Measurements from ENCODE around the gene ENGASE. TPM values are rescaled to one million over a fixed set of nuclear protein-coding genes. Genes with fewer than 3 reads are reported as not detected.

ENGASE gene
- total RNA-seq, 2 experiments from 2014 or later, result 38.2 to 41.1 TPM

GRCh38 chr17:79075861-79076406, 1.3 kb downstream of the ENGASE start:
- H3K36me3 Mint-ChIP-seq (ENCODE audit: low read depth), result peaks cover 18% of the 10 kb centered on the region
- H3K4me1 Mint-ChIP-seq (ENCODE audit: low read depth), result peaks cover 18% of the 10 kb centered on the region
- DNase-seq, result no peak
- peak overlapping the region; percentile 79 for H3K4me3 Mint-ChIP-seq
- H3K9me3 Mint-ChIP-seq (ENCODE audit: insufficient read depth), result no peaks in the 10 kb centered on the region
- ChIA-PET CTCF (interaction anchor here (0.9 to 2.8 kb wide), 4 partner anchors 11 to 318 kb away, joined by 3 to 23 read pairs (median 8); no protein-coding TSS in a partner anchor), POLR2A (interaction anchor here (0.6 kb wide), 1 partner anchor 9 kb away, joined by 3 read pairs; no protein-coding TSS in a partner anchor)
- no peak for ATAC-seq
- H3K27ac Mint-ChIP-seq, result peak overlapping the region; percentile 62
- no peaks in the 10 kb centered on the region for H3K27me3 Mint-ChIP-seq (ENCODE audit: low read depth)

- CTCF ChIA-PET, result interaction anchor here (2.6 kb wide), 1 partner anchor 10 kb away, joined by 9 read pairs; no protein-coding TSS in a partner anchor
These were observed 3.0 kb downstream of the ENGASE start for GRCh38 chr17:79077587-79077986.

GRCh38 chr17:79078476-79079190, 4.0 kb downstream of the ENGASE start:
- no peaks in the 10 kb centered on the region for H3K27me3 Mint-ChIP-seq (ENCODE audit: low read depth)
- H3K9me3 Mint-ChIP-seq (ENCODE audit: insufficient read depth), result no peaks in the 10 kb centered on the region
- CTCF ChIA-PET, result interaction anchor here (2.6 kb wide), 1 partner anchor 9 kb away, joined by 9 read pairs; no protein-coding TSS in a partner anchor
- peaks cover 18% of the 10 kb centered on the region for H3K4me1 Mint-ChIP-seq (ENCODE audit: low read depth)
- DNase-seq, result no peak
- POLR2A ChIA-PET, result no interaction called here
- no peak for ATAC-seq
- no peak overlapping the region for H3K27ac Mint-ChIP-seq
- H3K4me3 Mint-ChIP-seq, result no peak overlapping the region
- H3K36me3 Mint-ChIP-seq (ENCODE audit: low read depth), result peaks cover 18% of the 10 kb centered on the region

More at GRCh38 chr17:79077587-79077986, 3.0 kb downstream of the ENGASE start:
- ATAC-seq (no peak), DNase-seq (no peak)
- Mint-ChIP-seq H3K4me3 (no peak overlapping the region), H3K9me3 (ENCODE audit: insufficient read depth) (no peaks in the 10 kb centered on the region), H3K27me3 (ENCODE audit: low read depth) (no peaks in the 10 kb centered on the region), H3K36me3 (ENCODE audit: low read depth) (peaks cover 18% of the 10 kb centered on the region), H3K27ac (no peak overlapping the region), H3K4me1 (ENCODE audit: low read depth) (peaks cover 18% of the 10 kb centered on the region)
- POLR2A ChIA-PET, result no interaction called here

- no peak overlapping the region for H3K4me3 Mint-ChIP-seq
- POLR2A ChIA-PET, result no interaction called here
- H3K27me3 Mint-ChIP-seq (ENCODE audit: low read depth), result no peaks in the 10 kb centered on the region
- peaks cover 14% of the 10 kb centered on the region for H3K4me1 Mint-ChIP-seq (ENCODE audit: low read depth)
- ATAC-seq, result no peak
- CTCF ChIA-PET, result interaction anchor here (2.6 kb wide), 1 partner anchor 8 kb away, joined by 9 read pairs; no protein-coding TSS in a partner anchor
- no peaks in the 10 kb centered on the region for H3K9me3 Mint-ChIP-seq (ENCODE audit: insufficient read depth)
- DNase-seq, result no peak
- no peak overlapping the region for H3K27ac Mint-ChIP-seq
- peaks cover 18% of the 10 kb centered on the region for H3K36me3 Mint-ChIP-seq (ENCODE audit: low read depth)
These were observed 5.0 kb downstream of the ENGASE start for GRCh38 chr17:79079421-79080200.

GRCh38 chr17:79080349-79080748, 5.7 kb downstream of the ENGASE start:
- Mint-ChIP-seq H3K27me3 (ENCODE audit: low read depth) (no peaks in the 10 kb centered on the region), H3K36me3 (ENCODE audit: low read depth) (peaks cover 18% of the 10 kb centered on the region), H3K4me1 (ENCODE audit: low read depth) (peaks cover 13% of the 10 kb centered on the region), H3K9me3 (ENCODE audit: insufficient read depth) (no peaks in the 10 kb centered on the region), H3K27ac (no peak overlapping the region), H3K4me3 (no peak overlapping the region)
- ATAC-seq (no peak), DNase-seq (no peak)
- ChIA-PET CTCF (no interaction called here), POLR2A (no interaction called here)

GRCh38 chr17:79080761-79081290, 6.2 kb downstream of the ENGASE start:
- ChIA-PET POLR2A (no interaction called here), CTCF (interaction anchor here (1.4 kb wide), 1 partner anchor 311 kb away, joined by 5 read pairs; no protein-coding TSS in a partner anchor)
- no peak for DNase-seq
- Mint-ChIP-seq H3K36me3 (ENCODE audit: low read depth) (peaks cover 18% of the 10 kb centered on the region), H3K4me3 (no peak overlapping the region), H3K9me3 (ENCODE audit: insufficient read depth) (no peaks in the 10 kb centered on the region), H3K27ac (no peak overlapping the region), H3K4me1 (ENCODE audit: low read depth) (peaks cover 8% of the 10 kb centered on the region), H3K27me3 (ENCODE audit: low read depth) (no peaks in the 10 kb centered on the region)
- ATAC-seq, result no peak

GRCh38 chr17:79081571-79082276, 7.1 kb downstream of the ENGASE start:
- Mint-ChIP-seq H3K36me3 (ENCODE audit: low read depth) (peaks cover 18% of the 10 kb centered on the region), H3K4me3 (no peak overlapping the region), H3K27me3 (ENCODE audit: low read depth) (no peaks in the 10 kb centered on the region), H3K4me1 (ENCODE audit: low read depth) (no peaks in the 10 kb centered on the region), H3K27ac (peak overlapping the region; percentile 34), H3K9me3 (ENCODE audit: insufficient read depth) (no peaks in the 10 kb centered on the region)
- ATAC-seq, result no peak
- no peak for DNase-seq
- CTCF ChIA-PET, result interaction anchor here (1.2 to 2.3 kb wide), 10 partner anchors 8 to 319 kb away, joined by 3 to 11 read pairs (median 6); no protein-coding TSS in a partner anchor
- POLR2A ChIA-PET, result no interaction called here

GRCh38 chr17:79082311-79083190, 7.9 kb downstream of the ENGASE start:
- Mint-ChIP-seq H3K4me3 (no peak overlapping the region), H3K4me1 (ENCODE audit: low read depth) (no peaks in the 10 kb centered on the region), H3K9me3 (ENCODE audit: insufficient read depth) (no peaks in the 10 kb centered on the region), H3K27me3 (ENCODE audit: low read depth) (no peaks in the 10 kb centered on the region), H3K36me3 (ENCODE audit: low read depth) (peaks cover 16% of the 10 kb centered on the region), H3K27ac (no peak overlapping the region)
- ChIA-PET CTCF (interaction anchor here (0.7 to 2.3 kb wide), 12 partner anchors 9 to 318 kb away, joined by 3 to 11 read pairs (median 5); no protein-coding TSS in a partner anchor), POLR2A (no interaction called here)
- DNase-seq (peak; percentile 61), ATAC-seq (peak; percentile 40)

GRCh38 chr17:79083191-79083971, 8.8 kb downstream of the ENGASE start:
- H3K36me3 Mint-ChIP-seq (ENCODE audit: low read depth), result peaks cover 16% of the 10 kb centered on the region
- POLR2A ChIA-PET, result no interaction called here
- no peaks in the 10 kb centered on the region for H3K27me3 Mint-ChIP-seq (ENCODE audit: low read depth)
- no peaks in the 10 kb centered on the region for H3K4me1 Mint-ChIP-seq (ENCODE audit: low read depth)
- no peak for ATAC-seq
- DNase-seq, result no peak
- H3K4me3 Mint-ChIP-seq, result no peak overlapping the region
- no peaks in the 10 kb centered on the region for H3K9me3 Mint-ChIP-seq (ENCODE audit: insufficient read depth)
- H3K27ac Mint-ChIP-seq, result no peak overlapping the region
- CTCF ChIA-PET, result interaction anchor here (0.7 to 2.3 kb wide), 9 partner anchors 10 to 318 kb away, joined by 3 to 11 read pairs (median 6); no protein-coding TSS in a partner anchor

Measured in activated CD8-positive, alpha-beta T cell treated with anti-CD3 and anti-CD28 coated beads, Interleukin-2, amount 10 ng/mL, durations not matched to agents 7 days and 5 days (primary cell).